Cerebellar nuclear complex (tissue), 1 donor: Measurements from ENCODE around the gene CPNE4.

ENCODE experiments used
- DNase-seq, 2 experiments: peaks; one replicate each; lab custom pipeline; 2025; lab: John Stamatoyannopoulos, UW

The CPNE4 gene

GRCh38 chr3:131596884-131597283 is 437.9 kb downstream of the CPNE4 start:
- no peak for DNase-seq

- DNase-seq: no peak
Observed at GRCh38 chr3:131591394-131592014, 443.3 kb downstream of the CPNE4 start.

- no peak for DNase-seq
Observed at GRCh38 chr3:131586277-131586676, 448.5 kb downstream of the CPNE4 start.

- DNase-seq: no peak
Observed at GRCh38 chr3:131582438-131582837, 452.4 kb downstream of the CPNE4 start.

GRCh38 chr3:131568460-131568859 is 466.4 kb downstream of the CPNE4 start:
- DNase-seq: no peak

GRCh38 chr3:131564812-131565211 is 470.0 kb downstream of the CPNE4 start:
- DNase-seq: no peak

- no peak for DNase-seq
Observed at GRCh38 chr3:131561511-131561910, 473.3 kb downstream of the CPNE4 start.

- DNase-seq: no peak
Observed at GRCh38 chr3:131560795-131561194, 474.0 kb downstream of the CPNE4 start.

GRCh38 chr3:131555456-131555855 is 479.4 kb downstream of the CPNE4 start:
- DNase-seq: no peak

- DNase-seq: no peak
Observed at GRCh38 chr3:131553495-131554247, 481.1 kb downstream of the CPNE4 start.

GRCh38 chr3:131551761-131552160 is 483.1 kb downstream of the CPNE4 start:
- DNase-seq: no peak

GRCh38 chr3:131550562-131551465 is 484.0 kb downstream of the CPNE4 start:
- DNase-seq: no peak

GRCh38 chr3:131549340-131549739 is 485.5 kb downstream of the CPNE4 start:
- no peak for DNase-seq

GRCh38 chr3:131547585-131547984 is 487.2 kb downstream of the CPNE4 start:
- DNase-seq: no peak

- DNase-seq: no peak
Observed at GRCh38 chr3:131546441-131546840, 488.4 kb downstream of the CPNE4 start.

- DNase-seq: no peak
Observed at GRCh38 chr3:131544557-131544956, 490.3 kb downstream of the CPNE4 start.

GRCh38 chr3:131543714-131544113 is 491.1 kb downstream of the CPNE4 start:
- DNase-seq: no peak

- DNase-seq: no peak
Observed at GRCh38 chr3:131541288-131541687, 493.5 kb downstream of the CPNE4 start.

- DNase-seq: no peak
Observed at GRCh38 chr3:131540821-131541220, 494.0 kb downstream of the CPNE4 start.

- DNase-seq: no peak
Observed at GRCh38 chr3:131540143-131540542, 494.7 kb downstream of the CPNE4 start.

- no peak for DNase-seq
Observed at GRCh38 chr3:131538968-131539367, 495.8 kb downstream of the CPNE4 start.

GRCh38 chr3:131537531-131537930 is 497.3 kb downstream of the CPNE4 start:
- no peak for DNase-seq

- DNase-seq: no peak
Observed at GRCh38 chr3:131535596-131535995, 499.2 kb downstream of the CPNE4 start.
